ENCODE data around the gene GLIS1. TPM values are rescaled to one million over a fixed set of nuclear protein-coding genes. Genes with fewer than 3 reads are reported as not detected.

GLIS1 gene
- total and polyA plus RNA-seq, 4 donors, result 0.19 to 1.8 (median 0.65) TPM

DNA sequence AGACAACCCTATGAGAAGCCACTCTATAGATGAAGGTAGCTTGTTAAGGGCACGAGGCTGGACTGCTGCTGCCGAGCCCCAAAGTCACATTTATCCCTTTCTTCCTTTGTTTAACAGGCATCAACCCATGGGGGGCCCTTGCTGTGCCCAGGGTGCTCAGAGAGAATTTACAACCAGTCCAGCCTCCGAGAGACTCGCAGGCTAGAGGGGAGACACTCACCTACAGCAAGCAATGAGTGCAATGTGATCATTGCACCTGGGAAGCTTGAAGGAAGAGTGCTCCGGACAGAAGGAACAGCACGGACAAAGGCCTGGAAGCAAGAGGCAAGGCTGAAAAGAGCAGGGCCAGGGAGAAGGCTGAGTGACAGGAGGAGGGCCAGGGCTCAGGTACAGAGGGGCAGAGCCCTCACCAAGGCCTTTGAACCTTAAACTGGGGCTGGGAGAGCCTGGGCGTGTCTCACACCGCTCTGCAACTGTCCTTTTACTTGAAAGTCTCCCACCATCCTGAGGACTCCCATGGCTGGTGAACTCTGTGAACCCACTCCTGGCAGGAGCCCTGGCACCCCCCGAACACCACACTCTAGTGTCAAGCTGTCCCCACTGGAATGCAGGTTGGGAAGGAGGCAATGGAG lies 252.5 kb downstream of the GLIS1 start:
- ATAC-seq (ENCODE audit: low FRiP score) (no peak), DNase-seq (peak in 1 of 2 donors; percentile 59)
- H3K27me3 ChIP-seq (ENCODE audit: control insufficient read depth in 1 of 2, insufficient read depth in 2 of 2, low read length in 1 of 2), result no peaks in the 10 kb centered on the region
- H3K9me3 ChIP-seq (ENCODE audit: control insufficient read depth, low read length), result peaks cover 5% of the 10 kb centered on the region
- H3K36me3 ChIP-seq (ENCODE audit: control insufficient read depth in 1 of 2, insufficient read depth in 2 of 2, low read length in 1 of 2), result no peaks in the 10 kb centered on the region
- WGBS, 2 donors, result 86 to 89% methylated on average over 9 of the region's 9 CpGs
- H3K4me1 ChIP-seq (ENCODE audit: control insufficient read depth in 1 of 2, insufficient read depth in 2 of 2, low read length in 2 of 2), result no peaks in the 10 kb centered on the region
- H3K4me3 ChIP-seq (ENCODE audit: low read length in 2 of 2), result no peak overlapping the region
- H3K27ac ChIP-seq (ENCODE audit: low read depth in 1 of 2, low read length in 2 of 2), result no peak overlapping the region
- intact Hi-C loops (cut with DNase I), result loop anchor here in 1 of 2 donors (2.0 to 5.0 kb wide), 2 partner anchors 106 to 268 kb away; no protein-coding TSS in a partner anchor

DNA sequence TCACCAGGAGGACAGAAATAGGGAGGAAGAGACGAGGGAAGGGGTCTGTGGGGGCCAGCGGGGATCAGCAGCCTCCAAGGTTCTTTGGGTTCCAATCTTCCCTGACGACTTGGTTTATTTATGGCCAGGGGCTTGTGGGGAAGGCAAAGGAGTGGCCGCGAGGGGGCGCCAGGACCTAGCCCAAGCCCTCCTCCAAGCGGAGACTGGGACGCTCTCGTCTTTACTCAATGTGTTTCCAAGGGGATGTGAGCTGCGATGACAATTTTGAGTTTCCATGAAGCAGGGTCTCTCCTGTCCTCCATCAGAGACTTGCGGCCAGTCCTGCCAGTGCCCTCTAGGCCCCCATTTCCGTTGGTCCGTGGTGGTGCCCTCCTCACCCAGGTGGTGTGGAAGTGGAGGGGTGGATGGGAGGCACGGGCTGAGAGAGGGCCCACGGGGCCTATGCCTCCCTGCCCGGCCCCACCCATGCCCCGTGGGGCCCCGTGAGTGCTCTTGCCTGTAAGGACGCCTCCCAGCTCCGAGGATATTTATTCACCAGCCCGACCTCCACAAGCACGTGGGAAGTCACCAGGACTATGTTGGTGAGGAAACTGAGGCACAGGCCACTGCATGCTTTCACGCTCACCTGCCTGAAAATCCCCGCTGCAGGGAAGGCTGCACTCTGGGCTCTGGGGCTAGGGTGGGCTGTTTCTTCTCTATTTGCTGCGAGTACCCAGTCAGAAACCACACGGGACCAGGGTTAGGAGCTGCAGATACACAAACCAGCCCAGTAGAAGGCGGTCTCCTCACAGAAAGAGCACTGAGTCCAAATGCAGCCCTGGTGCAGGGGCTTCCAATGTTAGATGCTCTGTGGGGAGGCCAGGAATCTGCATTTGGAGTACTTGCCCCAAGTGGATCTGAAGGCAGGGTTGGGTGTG lies 253.2 kb downstream of the GLIS1 start:
- Histone ChIP-seq H3K27ac (ENCODE audit: low read depth in 1 of 2, low read length in 2 of 2) (no peak overlapping the region), H3K36me3 (ENCODE audit: control insufficient read depth in 1 of 2, insufficient read depth in 2 of 2, low read length in 1 of 2) (no peaks in the 10 kb centered on the region), H3K27me3 (ENCODE audit: control insufficient read depth in 1 of 2, insufficient read depth in 2 of 2, low read length in 1 of 2) (no peaks in the 10 kb centered on the region), H3K4me3 (ENCODE audit: low read length in 2 of 2) (no peak overlapping the region), H3K4me1 (ENCODE audit: control insufficient read depth in 1 of 2, insufficient read depth in 2 of 2, low read length in 2 of 2) (no peaks in the 10 kb centered on the region), H3K9me3 (ENCODE audit: control insufficient read depth, low read length) (peaks cover 4% of the 10 kb centered on the region)
- peak; percentile 80 to 93 for DNase-seq
- intact Hi-C loops (cut with DNase I), result loop anchor here (1.0 to 5.0 kb wide), 3 partner anchors 107 to 269 kb away; no protein-coding TSS in a partner anchor
- peak; percentile 80 for ATAC-seq (ENCODE audit: low FRiP score)
- 21 to 23% methylated on average over 27 of the region's 27 CpGs for WGBS, 2 donors

DNA sequence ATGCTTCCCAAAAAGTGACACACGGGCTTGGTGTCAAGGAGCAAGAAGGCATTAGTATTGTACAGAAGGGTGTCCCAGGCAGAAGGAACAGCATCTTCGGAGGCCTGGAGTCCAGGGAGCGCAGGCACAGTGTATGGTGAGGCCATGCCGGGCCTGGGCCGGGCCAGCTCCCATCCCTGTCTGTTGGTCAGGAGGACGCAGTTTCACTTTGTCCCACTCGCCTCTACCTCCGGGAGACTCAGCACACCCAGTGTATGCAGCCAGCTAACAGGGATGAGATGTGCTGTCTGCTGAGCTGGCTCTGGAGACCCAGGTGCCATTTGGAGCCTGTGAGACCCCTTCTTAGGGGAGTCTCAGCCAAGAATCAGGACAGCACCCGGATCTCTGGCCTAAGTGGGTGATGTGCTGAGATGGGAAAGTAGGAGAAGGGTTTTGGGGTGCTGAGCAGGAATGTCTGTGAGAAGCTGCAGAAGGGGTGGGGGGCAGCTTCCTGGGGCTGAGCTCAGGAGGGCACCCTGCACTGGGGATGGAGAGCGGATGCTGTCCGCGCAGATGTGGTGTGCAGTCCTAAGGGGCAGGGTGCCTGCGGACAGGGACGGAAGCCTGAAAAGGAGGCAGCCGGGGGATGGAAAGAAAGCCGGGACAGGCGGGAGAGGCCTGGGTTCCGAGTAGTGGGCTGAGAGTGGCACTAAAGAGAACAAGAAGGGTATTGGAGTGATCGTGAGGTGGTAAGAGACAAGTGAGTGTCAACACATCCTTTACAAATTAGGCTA lies 254.1 kb downstream of the GLIS1 start:
- no peak for ATAC-seq (ENCODE audit: low FRiP score)
- WGBS, 2 donors, result 81 to 85% methylated on average over 19 of the region's 19 CpGs
- Histone ChIP-seq H3K36me3 (ENCODE audit: control insufficient read depth in 1 of 2, insufficient read depth in 2 of 2, low read length in 1 of 2) (no peaks in the 10 kb centered on the region), H3K27me3 (ENCODE audit: control insufficient read depth in 1 of 2, insufficient read depth in 2 of 2, low read length in 1 of 2) (no peaks in the 10 kb centered on the region), H3K4me1 (ENCODE audit: control insufficient read depth in 1 of 2, insufficient read depth in 2 of 2, low read length in 2 of 2) (no peaks in the 10 kb centered on the region), H3K9me3 (ENCODE audit: control insufficient read depth, low read length) (peaks cover 1% of the 10 kb centered on the region), H3K4me3 (ENCODE audit: low read length in 2 of 2) (no peak overlapping the region), H3K27ac (ENCODE audit: low read depth in 1 of 2, low read length in 2 of 2) (no peak overlapping the region)
- peak; percentile 32 to 68 for DNase-seq
- intact Hi-C loops (cut with DNase I), result loop anchor here (1.0 to 5.0 kb wide), 2 partner anchors 107 to 269 kb away; no protein-coding TSS in a partner anchor

DNA sequence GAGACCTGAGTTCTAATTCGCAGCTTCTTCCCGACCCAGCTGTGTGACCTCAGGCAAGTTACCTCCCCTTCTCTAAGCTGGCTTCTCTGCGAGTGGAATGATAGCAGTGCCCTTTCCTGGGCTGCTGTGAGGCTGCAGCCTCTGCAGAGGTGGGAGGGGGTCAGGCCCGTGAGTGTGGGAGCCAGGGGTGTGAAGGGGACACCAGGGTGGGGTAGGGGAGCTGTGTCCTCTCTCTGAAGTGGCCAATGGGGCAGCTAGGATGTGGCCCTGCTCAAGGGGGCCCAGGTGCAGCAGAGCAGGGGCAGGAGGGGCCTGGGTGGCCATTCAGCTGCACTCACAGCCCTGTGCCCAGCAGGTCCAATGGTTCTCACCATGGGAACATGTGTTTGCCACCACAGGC lies 255.3 kb downstream of the GLIS1 start:
- intact Hi-C loops (cut with DNase I), result no loop called here
- no peaks in the 10 kb centered on the region for H3K4me1 ChIP-seq (ENCODE audit: control insufficient read depth in 1 of 2, insufficient read depth in 2 of 2, low read length in 2 of 2)
- H3K27me3 ChIP-seq (ENCODE audit: control insufficient read depth in 1 of 2, insufficient read depth in 2 of 2, low read length in 1 of 2), result no peaks in the 10 kb centered on the region
- no peak overlapping the region for H3K27ac ChIP-seq (ENCODE audit: low read depth in 1 of 2, low read length in 2 of 2)
- 89 to 95% methylated on average over 4 of the region's 4 CpGs for WGBS, 2 donors
- ATAC-seq (ENCODE audit: low FRiP score) (no peak), DNase-seq (peak; percentile 34 to 44)
- no peak overlapping the region for H3K4me3 ChIP-seq (ENCODE audit: low read length in 2 of 2)
- no peaks in the 10 kb centered on the region for H3K9me3 ChIP-seq (ENCODE audit: control insufficient read depth, low read length)
- no peaks in the 10 kb centered on the region for H3K36me3 ChIP-seq (ENCODE audit: control insufficient read depth in 1 of 2, insufficient read depth in 2 of 2, low read length in 1 of 2)

DNA sequence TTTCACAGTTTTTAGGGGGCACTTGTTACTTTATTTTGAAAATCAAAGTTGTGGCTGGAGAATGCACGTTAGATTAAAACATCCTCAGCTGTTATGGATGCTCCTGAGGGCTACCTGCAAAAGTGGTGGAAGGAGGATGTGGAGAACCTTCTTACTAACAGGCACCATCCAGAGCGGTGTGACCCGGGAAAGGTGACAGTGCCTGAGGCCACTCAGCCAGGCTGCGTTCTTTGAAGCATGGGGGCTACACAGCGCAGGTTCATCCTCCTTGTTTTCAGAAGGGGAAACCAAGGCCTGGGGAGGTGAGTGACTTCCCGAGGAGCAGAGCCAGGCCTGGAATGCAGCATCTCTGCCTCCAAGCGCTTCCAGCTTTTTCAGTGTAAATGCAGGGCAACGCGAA lies 255.8 kb downstream of the GLIS1 start:
- no peak overlapping the region for H3K27ac ChIP-seq (ENCODE audit: low read depth in 1 of 2, low read length in 2 of 2)
- no peaks in the 10 kb centered on the region for H3K4me1 ChIP-seq (ENCODE audit: control insufficient read depth in 1 of 2, insufficient read depth in 2 of 2, low read length in 2 of 2)
- no peak overlapping the region for H3K4me3 ChIP-seq (ENCODE audit: low read length in 2 of 2)
- ATAC-seq (ENCODE audit: low FRiP score), result no peak
- 89 to 93% methylated on average over 9 of the region's 9 CpGs for WGBS, 2 donors
- no peaks in the 10 kb centered on the region for H3K36me3 ChIP-seq (ENCODE audit: control insufficient read depth in 1 of 2, insufficient read depth in 2 of 2, low read length in 1 of 2)
- no peaks in the 10 kb centered on the region for H3K27me3 ChIP-seq (ENCODE audit: control insufficient read depth in 1 of 2, insufficient read depth in 2 of 2, low read length in 1 of 2)
- intact Hi-C loops (cut with DNase I), result no loop called here
- H3K9me3 ChIP-seq (ENCODE audit: control insufficient read depth, low read length), result no peaks in the 10 kb centered on the region
- DNase-seq, result peak; percentile 12 to 53

DNA sequence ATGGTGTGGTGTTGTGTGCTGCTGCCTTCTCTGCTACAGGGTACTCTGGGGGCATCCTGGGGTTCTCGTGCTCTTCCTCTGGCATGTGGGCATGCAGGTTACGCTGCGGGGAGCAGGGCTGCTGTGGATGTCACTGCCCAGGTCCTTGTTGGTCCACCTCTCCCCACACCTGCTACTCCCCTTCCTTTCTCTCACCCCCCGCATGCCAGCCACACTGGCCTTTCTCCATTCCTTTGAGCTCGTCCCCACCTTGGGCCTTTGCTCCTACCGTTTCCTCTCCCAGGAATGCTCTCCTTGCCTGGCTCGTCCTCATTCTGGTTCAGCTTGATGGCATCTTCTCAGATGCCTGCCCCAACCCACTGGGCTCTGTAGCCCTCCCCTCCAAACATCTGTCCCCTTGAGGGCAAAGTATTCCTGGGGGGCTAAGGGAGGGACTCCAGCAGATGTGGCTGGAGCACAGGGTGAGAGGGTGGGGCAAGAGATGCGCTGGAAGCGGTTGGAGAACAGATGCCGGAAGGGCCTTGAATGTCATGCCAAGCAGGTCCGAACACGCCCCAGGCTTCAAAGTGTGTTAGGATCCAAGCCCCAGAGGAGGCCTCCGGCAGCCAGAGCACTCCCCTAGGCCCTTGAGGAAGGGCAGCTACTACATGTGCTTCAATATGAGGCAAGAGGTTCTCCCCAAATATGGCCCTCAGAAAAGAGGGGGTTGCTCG lies 256.4 kb downstream of the GLIS1 start:
- Histone ChIP-seq H3K9me3 (ENCODE audit: control insufficient read depth, low read length) (no peaks in the 10 kb centered on the region), H3K4me3 (ENCODE audit: low read length in 2 of 2) (no peak overlapping the region), H3K36me3 (ENCODE audit: control insufficient read depth in 1 of 2, insufficient read depth in 2 of 2, low read length in 1 of 2) (no peaks in the 10 kb centered on the region), H3K27me3 (ENCODE audit: control insufficient read depth in 1 of 2, insufficient read depth in 2 of 2, low read length in 1 of 2) (no peaks in the 10 kb centered on the region), H3K27ac (ENCODE audit: low read depth in 1 of 2, low read length in 2 of 2) (no peak overlapping the region), H3K4me1 (ENCODE audit: control insufficient read depth in 1 of 2, insufficient read depth in 2 of 2, low read length in 2 of 2) (no peaks in the 10 kb centered on the region)
- ATAC-seq (ENCODE audit: low FRiP score), result no peak
- peak; percentile 22 to 67 for DNase-seq
- 91 to 92% methylated on average over 14 of the region's 14 CpGs for WGBS, 2 donors
- intact Hi-C loops (cut with DNase I), result no loop called here

DNA sequence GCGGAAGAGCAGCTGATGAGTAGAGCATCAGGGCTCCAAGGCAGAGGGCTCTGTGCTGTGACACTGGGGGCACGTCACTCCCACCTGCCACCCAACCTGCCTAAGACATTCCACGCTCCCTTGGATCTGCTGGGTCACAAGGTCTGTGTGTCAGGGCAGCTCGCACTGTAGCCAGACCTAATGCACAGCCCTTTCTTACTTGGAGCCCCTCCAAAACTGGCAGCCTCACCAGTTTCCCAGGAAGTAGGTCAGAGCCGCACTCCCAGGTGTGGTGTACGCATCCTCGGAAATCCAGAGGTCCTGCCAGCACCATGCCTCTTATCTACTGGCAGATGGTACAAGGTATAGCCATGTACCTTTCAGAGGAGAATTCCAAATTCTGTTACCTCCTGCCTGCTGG lies 257.5 kb downstream of the GLIS1 start:
- intact Hi-C loops (cut with DNase I), result no loop called here
- WGBS, 2 donors, result 93 to 94% methylated on average over 7 of the region's 7 CpGs
- H3K4me1 ChIP-seq (ENCODE audit: control insufficient read depth in 1 of 2, insufficient read depth in 2 of 2, low read length in 2 of 2), result no peaks in the 10 kb centered on the region
- H3K27me3 ChIP-seq (ENCODE audit: control insufficient read depth in 1 of 2, insufficient read depth in 2 of 2, low read length in 1 of 2), result no peaks in the 10 kb centered on the region
- no peak overlapping the region for H3K4me3 ChIP-seq (ENCODE audit: low read length in 2 of 2)
- no peak overlapping the region for H3K27ac ChIP-seq (ENCODE audit: low read depth in 1 of 2, low read length in 2 of 2)
- no peaks in the 10 kb centered on the region for H3K9me3 ChIP-seq (ENCODE audit: control insufficient read depth, low read length)
- ATAC-seq (ENCODE audit: low FRiP score) (no peak), DNase-seq (peak in 1 of 2 donors; percentile 14)
- no peaks in the 10 kb centered on the region for H3K36me3 ChIP-seq (ENCODE audit: control insufficient read depth in 1 of 2, insufficient read depth in 2 of 2, low read length in 1 of 2)

DNA sequence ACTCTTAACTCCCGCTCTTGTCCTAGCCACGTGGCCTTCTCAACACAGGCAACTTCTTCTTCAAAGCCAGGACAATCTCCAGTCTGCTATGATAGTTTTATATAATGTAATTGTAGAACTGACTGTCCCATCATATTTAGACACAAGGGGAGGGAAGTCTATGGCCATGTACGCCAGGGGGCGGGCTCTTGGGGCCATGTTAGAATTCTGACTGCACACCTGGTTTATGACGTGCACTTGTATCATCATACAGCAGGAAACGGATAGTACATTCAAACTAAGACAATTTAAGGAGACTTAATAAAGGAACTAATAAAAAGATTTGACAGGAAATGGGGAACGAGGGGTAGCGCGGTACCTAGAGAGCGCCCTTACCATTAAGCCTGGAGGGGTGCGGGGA lies 258.3 kb downstream of the GLIS1 start:
- no peak for ATAC-seq (ENCODE audit: low FRiP score)
- Histone ChIP-seq H3K4me1 (ENCODE audit: control insufficient read depth in 1 of 2, insufficient read depth in 2 of 2, low read length in 2 of 2) (no peaks in the 10 kb centered on the region), H3K27ac (ENCODE audit: low read depth in 1 of 2, low read length in 2 of 2) (no peak overlapping the region), H3K27me3 (ENCODE audit: control insufficient read depth in 1 of 2, insufficient read depth in 2 of 2, low read length in 1 of 2) (no peaks in the 10 kb centered on the region), H3K4me3 (ENCODE audit: low read length in 2 of 2) (no peak overlapping the region), H3K9me3 (ENCODE audit: control insufficient read depth, low read length) (no peaks in the 10 kb centered on the region), H3K36me3 (ENCODE audit: control insufficient read depth in 1 of 2, insufficient read depth in 2 of 2, low read length in 1 of 2) (no peaks in the 10 kb centered on the region)
- peak in 1 of 2 donors; percentile 9 for DNase-seq
- intact Hi-C loops (cut with DNase I), result no loop called here
- WGBS, 2 donors, result 95 to 96% methylated on average over 11 of the region's 11 CpGs
